GM12865 (cell line): ENCODE results near the gene ERN1.

Experiments
- DNase-seq: peaks from one replicate; pipeline ENCODE4 v3.0.0; 2010; ENCODE audit warnings: low read depth
- H3K4me3 ChIP-seq: 2 replicates; pipeline ENCODE4 v1.5.1; 2011; ENCODE audit warnings: mild to moderate bottlenecking, low read depth, low read length, control low read depth
- TF ChIP-seq, protein P1 (sequence below): IDR thresholded peaks from 2 replicates; pipeline ENCODE4 v1.5.1; 2011; ENCODE audit warnings: low read length, control low read depth, low read depth, inconsistent platforms; ENCODE audit not compliant: insufficient read depth; ENCODE audit errors: missing control alignments

ERN1 gene

DNA sequence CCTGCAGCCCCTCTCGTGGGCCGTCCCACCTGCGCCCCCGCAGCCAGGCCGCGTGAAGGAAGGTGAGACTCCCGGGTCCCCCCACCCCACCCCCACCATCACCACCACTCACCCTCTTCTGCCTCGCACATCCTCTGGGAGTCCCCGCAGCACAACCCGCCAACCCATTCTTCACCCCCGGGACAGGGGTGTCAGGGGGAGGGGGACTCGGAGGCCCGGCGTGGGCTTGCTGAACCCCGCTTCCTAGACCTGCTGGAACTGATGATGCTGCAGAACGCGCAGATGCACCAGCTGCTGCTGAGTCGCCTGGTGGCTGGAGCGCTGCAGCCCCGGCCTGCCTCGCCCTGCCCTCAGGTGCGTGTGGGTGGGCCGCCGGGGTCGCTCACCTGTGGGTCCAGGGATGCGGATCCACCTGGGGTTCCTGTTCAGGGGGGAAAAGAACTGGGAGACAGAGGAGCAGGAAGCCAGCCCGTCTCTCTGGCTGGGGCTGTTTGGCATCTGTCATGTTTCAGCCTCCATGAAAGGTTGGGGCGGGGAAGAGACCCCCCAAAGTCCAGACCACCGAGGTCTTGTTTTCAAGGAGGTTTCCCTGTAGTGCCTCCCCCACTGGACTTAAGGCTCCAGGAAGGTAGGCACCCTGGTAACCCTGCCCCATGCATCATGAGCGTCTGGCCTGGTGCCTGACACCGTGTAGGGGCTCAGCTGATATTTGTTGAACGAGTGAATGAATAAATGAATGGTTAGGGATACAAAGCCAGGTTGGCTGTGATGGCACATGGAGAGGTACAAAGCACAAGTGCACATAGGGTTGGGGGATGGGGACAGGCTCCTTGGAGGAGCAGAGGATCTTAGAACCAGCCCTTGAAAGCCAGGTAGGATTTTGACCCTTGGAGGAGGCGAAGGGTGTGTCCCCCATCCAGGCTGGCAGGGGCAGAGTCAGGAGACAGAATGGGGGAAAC is 130.9 kb downstream of the ERN1 start:
- TF ChIP-seq, protein P1, sequence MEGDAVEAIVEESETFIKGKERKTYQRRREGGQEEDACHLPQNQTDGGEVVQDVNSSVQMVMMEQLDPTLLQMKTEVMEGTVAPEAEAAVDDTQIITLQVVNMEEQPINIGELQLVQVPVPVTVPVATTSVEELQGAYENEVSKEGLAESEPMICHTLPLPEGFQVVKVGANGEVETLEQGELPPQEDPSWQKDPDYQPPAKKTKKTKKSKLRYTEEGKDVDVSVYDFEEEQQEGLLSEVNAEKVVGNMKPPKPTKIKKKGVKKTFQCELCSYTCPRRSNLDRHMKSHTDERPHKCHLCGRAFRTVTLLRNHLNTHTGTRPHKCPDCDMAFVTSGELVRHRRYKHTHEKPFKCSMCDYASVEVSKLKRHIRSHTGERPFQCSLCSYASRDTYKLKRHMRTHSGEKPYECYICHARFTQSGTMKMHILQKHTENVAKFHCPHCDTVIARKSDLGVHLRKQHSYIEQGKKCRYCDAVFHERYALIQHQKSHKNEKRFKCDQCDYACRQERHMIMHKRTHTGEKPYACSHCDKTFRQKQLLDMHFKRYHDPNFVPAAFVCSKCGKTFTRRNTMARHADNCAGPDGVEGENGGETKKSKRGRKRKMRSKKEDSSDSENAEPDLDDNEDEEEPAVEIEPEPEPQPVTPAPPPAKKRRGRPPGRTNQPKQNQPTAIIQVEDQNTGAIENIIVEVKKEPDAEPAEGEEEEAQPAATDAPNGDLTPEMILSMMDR: no peak
- DNase-seq: no peak
- peak overlapping the region; percentile 77 for H3K4me3 ChIP-seq

DNA sequence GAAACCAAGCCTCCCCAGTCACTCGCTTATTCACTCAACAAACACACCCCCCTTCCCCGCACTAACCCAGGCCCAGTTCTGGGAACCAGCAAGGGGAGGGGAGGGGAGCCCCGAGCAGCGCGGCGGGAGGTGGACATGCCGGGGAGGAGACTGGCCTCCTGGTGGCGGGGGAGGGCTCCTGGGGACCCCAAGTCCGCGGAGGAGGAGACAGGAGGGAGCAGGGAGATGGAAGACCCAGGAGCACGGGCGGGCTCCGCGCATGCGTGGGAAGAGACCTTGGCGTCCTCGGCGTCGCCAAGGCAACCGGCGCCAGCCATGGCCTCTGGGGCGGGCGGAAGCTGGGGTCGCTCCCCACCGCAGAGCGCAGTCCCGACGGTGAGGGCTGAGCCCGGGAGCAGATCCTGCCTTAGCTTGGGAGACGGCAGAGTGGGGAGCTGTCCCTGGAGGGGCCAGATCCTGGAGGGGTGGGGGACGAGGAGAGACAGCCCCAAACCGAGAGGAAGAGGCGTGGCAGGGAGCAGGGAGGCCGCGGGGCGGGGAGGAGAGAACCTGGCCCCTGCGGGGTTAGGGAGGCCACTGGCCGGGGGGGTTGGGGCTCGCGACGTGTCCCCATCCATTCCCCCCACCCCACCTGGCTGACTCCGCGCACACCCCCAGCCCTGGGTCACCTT is 131.8 kb downstream of the ERN1 start, which contains the start of gene PRR29:
Gene PRR29, plus strand, starts transcription at position 302 of the 671 bp plus-strand sequence. Its CDS starts 14 bp downstream, at position 316.
- TF ChIP-seq, protein P1: no peak
- DNase-seq: peak; percentile 75
- H3K4me3 ChIP-seq: peak within 1 kb of the TSS; percentile 77

DNA sequence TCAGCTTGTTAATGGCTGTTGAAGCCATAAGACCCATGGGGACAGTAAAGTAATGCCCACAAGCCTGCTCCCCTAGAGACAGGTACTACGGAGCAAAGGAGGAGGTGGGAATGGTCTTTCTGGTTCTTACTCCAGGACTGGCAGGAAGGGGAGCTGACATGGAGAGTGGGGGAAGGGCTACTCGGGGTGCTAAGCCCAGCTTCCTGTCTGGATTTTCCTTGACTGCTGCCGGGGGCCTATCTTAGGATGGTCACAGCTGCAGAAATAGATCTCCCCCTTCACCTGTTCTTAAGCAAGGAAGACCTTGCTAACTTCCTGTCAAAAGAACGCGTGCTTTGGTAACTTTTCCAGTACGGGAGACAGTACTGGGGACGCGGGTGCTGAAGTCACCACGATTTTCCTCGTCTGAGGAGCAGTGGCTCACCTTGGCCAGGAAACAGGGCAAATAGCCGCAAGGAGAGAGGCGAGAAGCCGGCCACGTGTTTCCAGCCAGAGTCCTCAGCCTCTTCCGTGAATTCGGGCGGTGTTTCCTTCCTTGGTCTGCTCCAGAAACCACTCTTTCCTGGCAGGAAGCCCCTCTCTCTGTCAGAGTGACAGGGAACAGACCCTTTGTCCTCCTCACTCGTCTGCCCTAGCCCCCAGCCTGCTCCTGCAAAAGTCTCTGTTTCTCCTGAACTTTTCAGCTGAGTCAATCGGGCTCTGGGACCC is 132.4 kb downstream of the ERN1 start:
- no peak for DNase-seq
- TF ChIP-seq, protein P1: no peak
- H3K4me3 ChIP-seq: peak overlapping the region; percentile 77

DNA sequence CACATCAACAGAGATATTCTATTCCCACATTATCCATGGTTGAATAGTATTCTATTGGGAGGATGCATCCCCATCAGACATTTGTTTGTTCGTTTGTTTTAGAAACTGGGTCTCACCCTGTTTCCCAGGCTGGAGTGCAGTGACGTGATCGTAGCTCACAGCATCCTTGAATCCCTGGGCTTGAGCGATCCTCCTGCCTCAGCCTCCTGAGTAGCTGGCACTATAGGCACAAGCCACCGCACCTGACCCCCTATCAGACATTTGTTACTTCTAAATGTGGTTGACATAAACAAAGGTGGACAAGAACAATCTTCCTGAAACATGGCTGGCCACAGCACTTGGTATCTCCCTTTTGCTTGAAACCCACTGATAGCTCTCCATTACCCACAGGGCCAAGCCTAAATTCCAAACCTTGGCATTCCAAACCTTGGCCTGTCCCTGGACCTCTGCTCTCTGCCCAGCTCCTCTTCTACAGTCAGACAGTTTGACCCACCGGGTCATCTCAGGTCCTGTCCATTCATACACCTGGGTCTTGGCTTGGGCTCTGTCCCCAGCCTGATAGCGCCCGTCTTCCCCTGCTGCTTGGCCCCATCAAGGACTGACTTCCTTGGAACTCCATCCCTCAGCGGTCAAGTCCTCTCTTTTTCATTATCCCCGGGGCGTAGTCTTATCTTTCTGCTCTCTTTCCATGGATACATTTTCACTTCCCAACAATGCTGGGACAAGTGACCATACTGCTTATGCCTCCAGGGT is 133.3 kb downstream of the ERN1 start:
- H3K4me3 ChIP-seq: no peak overlapping the region
- TF ChIP-seq, protein P1: no peak
- DNase-seq: no peak

DNA sequence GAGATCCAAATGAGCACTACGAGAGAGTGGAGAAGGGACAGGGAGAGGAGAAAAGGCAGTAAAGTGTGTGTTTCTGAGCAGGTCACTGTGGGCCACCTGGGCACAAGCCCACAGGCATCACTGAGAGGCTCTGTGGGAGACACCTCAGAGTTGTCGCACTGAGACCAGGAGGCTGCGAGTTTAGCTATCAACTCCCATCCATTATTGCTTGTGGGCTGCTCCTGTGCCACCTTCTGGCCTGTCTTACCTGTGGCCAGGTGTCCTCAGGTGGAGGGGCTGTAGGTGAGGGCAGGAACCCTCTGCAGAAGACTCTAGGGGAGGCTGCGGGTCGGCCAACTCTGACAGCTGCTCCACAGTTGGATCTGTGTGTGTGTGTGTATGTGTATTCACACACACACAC is 134.3 kb downstream of the ERN1 start:
- no peak for DNase-seq
- TF ChIP-seq, protein P1: no peak
- no peak overlapping the region for H3K4me3 ChIP-seq

DNA sequence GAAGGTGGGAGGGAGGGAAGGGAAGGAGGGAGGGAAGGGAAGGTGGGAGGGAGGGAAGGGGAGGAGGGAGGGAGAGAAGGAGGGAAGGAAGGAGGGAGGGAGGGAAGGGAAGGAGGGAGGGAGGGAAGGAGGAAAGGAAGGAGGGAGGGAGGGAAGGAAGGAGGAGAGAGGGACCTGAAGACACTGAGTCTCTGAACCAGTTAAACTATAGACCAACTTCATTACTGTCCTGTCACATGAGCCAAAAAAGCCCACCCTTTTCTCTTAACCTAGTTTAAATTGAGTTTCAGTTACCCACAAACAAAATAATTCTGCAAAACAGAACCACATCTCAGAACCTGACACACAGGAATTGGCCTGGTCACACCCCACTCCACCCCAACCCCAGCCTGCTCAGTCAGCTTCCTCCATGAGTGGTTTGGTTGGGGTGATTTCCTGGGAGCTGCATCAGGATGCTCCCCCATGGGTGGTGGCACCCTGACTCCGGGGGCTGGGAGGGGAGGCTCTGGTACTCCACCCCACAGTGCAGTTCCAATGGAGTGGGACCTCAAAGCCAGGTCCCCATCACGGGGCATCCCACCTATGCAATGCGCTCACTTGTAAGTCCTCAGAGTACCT is 136.5 kb downstream of the ERN1 start:
- TF ChIP-seq, protein P1: no peak
- DNase-seq: no peak
- no peak overlapping the region for H3K4me3 ChIP-seq
